Measurements from ENCODE around the gene SAE1. TPM values are rescaled to one million over a fixed set of nuclear protein-coding genes. Genes with fewer than 3 reads are reported as not detected.
"Not testable (repeated sequence)": the region's sequence is repeated elsewhere in the genome, so short reads cannot be mapped to it uniquely, and the experiment has no call there.

SAE1 gene
- total RNA-seq, 2 experiments from 2014 or later = 125 to 127 TPM

GRCh38 chr19:47135156-47135555, 4.5 kb downstream of the SAE1 start:
- Mint-ChIP-seq H3K9me3 (peaks cover 4% of the 10 kb centered on the region), H3K4me1 (ENCODE audit: low read depth) (peaks cover 49% of the 10 kb centered on the region), H3K27me3 (peaks cover 2% of the 10 kb centered on the region), H3K36me3 (ENCODE audit: low read depth) (peaks cover 54% of the 10 kb centered on the region), H3K4me3 (no peak overlapping the region), H3K27ac (no peak overlapping the region)
- ATAC-seq (no peak), DNase-seq (no peak)
- TF ChIP-seq CTCF (IDR thresholded peaks at IDR 0.05) = no peak
- intact Hi-C loops (cut with micrococcal nuclease) = no loop called here
- POLR2A ChIA-PET = interaction anchor here (0.6 to 2.0 kb wide), 3 partner anchors 9 to 90 kb away, joined by 3 to 5 read pairs (median 3); no protein-coding TSS in a partner anchor
- CTCF ChIA-PET = interaction anchor here (1.5 to 1.6 kb wide), 2 partner anchors 9 to 109 kb away, joined by 6 to 9 read pairs; no protein-coding TSS in a partner anchor

- H3K27me3 Mint-ChIP-seq; H3K4me3 Mint-ChIP-seq; H3K27ac Mint-ChIP-seq; intact Hi-C loops (cut with micrococcal nuclease); ATAC-seq; DNase-seq; H3K9me3 Mint-ChIP-seq: not testable (repeated sequence)
- ChIA-PET POLR2A (interaction anchor here (0.8 to 2.3 kb wide), 2 partner anchors 49 to 155 kb away, joined by 3 to 5 read pairs; no protein-coding TSS in a partner anchor), CTCF (interaction anchor here (1.1 to 1.9 kb wide), 2 partner anchors 16 to 69 kb away, joined by 4 to 5 read pairs; no protein-coding TSS in a partner anchor)
- peaks cover 43% of the 10 kb centered on the region for H3K4me1 Mint-ChIP-seq (ENCODE audit: low read depth)
- peaks cover 42% of the 10 kb centered on the region for H3K36me3 Mint-ChIP-seq (ENCODE audit: low read depth)
Observed at GRCh38 chr19:47141252-47141651, 10.6 kb downstream of the SAE1 start.

- ATAC-seq (no peak), DNase-seq (no peak)
- Mint-ChIP-seq H3K36me3 (ENCODE audit: low read depth) (peaks cover 46% of the 10 kb centered on the region), H3K27ac (no peak overlapping the region), H3K4me3 (no peak overlapping the region), H3K4me1 (ENCODE audit: low read depth) (peaks cover 48% of the 10 kb centered on the region), H3K9me3 (no peaks in the 10 kb centered on the region), H3K27me3 (no peaks in the 10 kb centered on the region)
- POLR2A ChIA-PET = interaction anchor here (2.3 kb wide), 1 partner anchor 49 kb away, joined by 5 read pairs; no protein-coding TSS in a partner anchor
- intact Hi-C loops (cut with micrococcal nuclease) = no loop called here
- CTCF ChIA-PET = interaction anchor here (1.1 to 1.9 kb wide), 2 partner anchors 16 to 69 kb away, joined by 4 to 5 read pairs; no protein-coding TSS in a partner anchor
- no peak for TF ChIP-seq CTCF (IDR thresholded peaks at IDR 0.05)
Observed at GRCh38 chr19:47141695-47142094, 11.1 kb downstream of the SAE1 start.

- Mint-ChIP-seq H3K27ac (no peak overlapping the region), H3K9me3 (no peaks in the 10 kb centered on the region)
- no peak for ATAC-seq
Observed at GRCh38 chr19:47142779-47143178, 12.1 kb downstream of the SAE1 start.

More at GRCh38 chr19:47142779-47143178, 12.1 kb downstream of the SAE1 start:
- POLR2A ChIA-PET = interaction anchor here (1.0 to 2.3 kb wide), 5 partner anchors 15 to 114 kb away, joined by 4 to 6 read pairs (median 5); partner anchors contain the start of gene CCDC9
- DNase-seq = no peak
- peaks cover 53% of the 10 kb centered on the region for H3K36me3 Mint-ChIP-seq (ENCODE audit: low read depth)
- H3K4me3 Mint-ChIP-seq = no peak overlapping the region
- no peaks in the 10 kb centered on the region for H3K27me3 Mint-ChIP-seq
- no peak for TF ChIP-seq CTCF (IDR thresholded peaks at IDR 0.05)
- CTCF ChIA-PET = interaction anchor here (1.5 to 8.8 kb wide), 3 partner anchors 11 to 103 kb away, joined by 6 to 119 read pairs (median 9); partner anchors contain the start of gene SAE1
- peaks cover 51% of the 10 kb centered on the region for H3K4me1 Mint-ChIP-seq (ENCODE audit: low read depth)
- intact Hi-C loops (cut with micrococcal nuclease) = no loop called here

All from activated CD8-positive, alpha-beta T cell treated with anti-CD3 and anti-CD28 coated beads for 36 hours (primary cell).